GM18861 (cell line): ENCODE results near the gene TRIM62.

Experiments used
- ATAC-seq: cut with Tn5 transposase; IDR thresholded peaks from one replicate; pipeline ENCODE4 v1.9.1; 2021; ENCODE audit not compliant: unreplicated experiment

Gene TRIM62

GRCh38 chr1:33180911-33181890, 642 bp downstream of the TRIM62 start:
- ATAC-seq = no peak

GRCh38 chr1:33180226-33180910, 1.5 kb downstream of the TRIM62 start:
- ATAC-seq = no peak

DNA sequence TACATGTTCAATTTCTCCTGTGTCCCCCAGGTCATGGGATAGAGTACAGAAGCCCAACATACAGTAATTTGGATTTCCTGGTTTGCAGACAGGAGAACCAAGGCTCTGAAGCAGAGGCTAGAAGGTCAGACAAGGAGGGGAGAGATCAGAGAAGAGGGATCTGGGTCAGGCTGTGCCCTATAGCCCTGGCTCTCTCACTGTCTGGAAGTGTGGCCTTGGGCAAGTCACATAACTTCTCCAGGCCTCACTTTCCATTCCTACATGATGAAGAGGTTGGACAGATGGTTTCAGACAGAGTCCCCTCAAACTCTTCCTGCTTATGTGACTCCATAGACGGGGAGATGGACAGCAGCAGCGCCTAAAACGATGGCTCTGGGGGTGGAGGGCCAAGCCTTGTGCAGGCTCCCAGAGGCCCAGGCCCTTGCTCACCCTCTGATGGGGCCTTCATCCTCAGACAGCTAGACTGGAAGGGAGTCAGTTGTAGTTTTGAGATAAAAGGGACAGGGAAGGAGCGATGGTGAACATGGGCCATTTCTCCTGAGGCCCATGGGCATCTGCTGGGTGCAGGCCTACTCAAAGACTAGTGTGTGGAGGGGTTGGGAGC, 2.9 kb downstream of the TRIM62 start:
- no peak for ATAC-seq

- ATAC-seq = no peak
These were observed 3.8 kb downstream of the TRIM62 start for GRCh38 chr1:33177996-33178540.

DNA sequence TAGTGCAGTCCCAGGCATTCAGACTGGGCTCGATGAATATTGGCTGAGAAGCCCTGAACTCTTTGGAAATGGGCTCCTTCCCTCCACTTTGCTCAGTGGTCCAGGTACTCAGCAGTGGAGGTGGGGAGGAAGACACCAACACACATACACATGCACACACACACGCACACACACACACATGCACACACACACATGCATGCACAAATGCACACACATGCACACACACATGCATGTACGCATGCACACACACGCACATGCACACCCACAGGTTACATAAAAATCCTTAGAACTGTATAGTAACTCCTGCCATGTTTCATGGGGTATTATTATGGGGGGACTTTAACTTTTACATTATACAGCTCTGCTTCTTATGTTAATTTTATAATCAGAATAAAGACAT, 5.0 kb downstream of the TRIM62 start:
- no peak for ATAC-seq

DNA sequence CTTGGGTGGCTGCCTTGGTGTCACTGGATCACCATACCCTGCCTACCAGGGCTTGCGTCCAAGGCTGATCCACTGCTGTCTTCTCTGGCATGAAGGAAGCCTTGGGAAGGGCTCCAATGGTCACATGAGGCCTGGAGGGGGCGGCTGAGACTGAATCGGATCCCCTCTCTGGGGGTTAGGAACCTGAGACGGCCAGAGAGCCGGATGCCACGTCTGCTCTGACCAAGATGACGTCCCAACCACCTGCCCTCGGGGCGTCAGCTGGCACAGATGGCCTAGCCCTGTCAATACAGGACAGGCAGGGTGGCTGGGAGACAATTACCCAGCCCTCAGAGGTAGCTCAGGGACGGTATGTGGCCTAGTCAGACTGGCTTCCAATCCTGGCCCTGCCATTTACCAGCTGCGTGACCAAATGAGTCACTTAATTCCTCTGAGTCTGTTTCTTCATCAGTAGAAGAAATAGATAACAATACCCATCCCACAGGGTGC, 5.4 kb downstream of the TRIM62 start:
- ATAC-seq = no peak

- ATAC-seq = no peak
These were observed 6.0 kb downstream of the TRIM62 start for GRCh38 chr1:33175865-33176264.

DNA sequence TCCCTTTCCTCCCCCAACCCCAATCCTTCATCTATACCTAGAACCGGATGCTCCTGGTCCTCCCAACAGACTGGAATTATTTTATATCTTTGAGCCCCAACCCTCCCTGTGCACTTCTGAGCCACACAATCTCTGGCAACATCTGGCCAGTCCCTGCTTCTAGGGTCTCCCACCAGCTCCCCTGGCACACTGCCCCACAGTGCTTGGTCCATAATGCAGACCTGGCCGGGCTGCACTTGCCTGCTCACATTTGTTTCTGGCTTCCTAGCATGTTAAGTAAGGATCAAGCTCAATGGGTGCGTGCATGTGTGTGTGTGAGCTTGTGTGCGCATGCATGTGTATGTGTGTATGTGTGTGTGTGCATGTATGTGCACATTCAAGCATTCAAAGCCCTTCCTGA, 8.8 kb downstream of the TRIM62 start:
- ATAC-seq = no peak

- no peak for ATAC-seq
These were observed 9.6 kb downstream of the TRIM62 start for GRCh38 chr1:33171977-33172813.

GRCh38 chr1:33170351-33171274, 11.2 kb downstream of the TRIM62 start:
- no peak for ATAC-seq

DNA sequence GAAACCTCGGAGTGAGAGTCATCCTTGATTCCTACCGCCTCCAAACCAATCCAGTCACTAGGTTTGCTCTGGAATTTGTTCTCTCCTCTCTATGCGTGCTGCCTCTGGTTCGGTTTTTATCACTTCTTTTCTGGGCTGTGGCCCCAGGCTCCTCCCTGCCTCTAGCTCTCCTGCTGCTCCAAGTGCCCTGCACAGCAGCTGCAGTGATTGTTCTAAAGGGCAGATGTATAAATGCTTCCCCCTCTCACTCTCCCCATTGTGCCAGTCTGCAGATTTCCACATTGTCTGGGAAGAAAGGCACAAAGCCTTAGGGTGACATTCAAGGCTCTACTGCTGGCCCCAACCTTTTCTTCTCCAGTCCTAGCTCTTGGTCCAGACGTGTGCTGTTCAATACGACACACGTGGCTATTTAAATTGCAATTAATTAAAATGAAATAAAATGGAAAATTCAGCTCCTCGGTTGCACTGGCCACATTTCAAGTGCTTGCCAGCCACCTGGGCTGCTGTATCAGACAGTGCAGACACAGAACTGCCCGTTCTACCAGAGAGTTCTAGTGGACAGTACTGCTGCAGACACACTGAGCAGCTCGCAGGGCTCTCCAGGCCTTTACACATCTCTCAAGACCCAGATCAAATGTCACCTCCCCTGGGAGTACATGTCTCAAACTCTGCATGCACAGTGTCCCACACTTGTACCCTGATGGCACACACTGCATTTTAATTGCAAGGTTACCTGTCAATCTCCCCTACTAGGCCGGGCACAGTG, 12.4 kb downstream of the TRIM62 start:
- ATAC-seq = no peak

DNA sequence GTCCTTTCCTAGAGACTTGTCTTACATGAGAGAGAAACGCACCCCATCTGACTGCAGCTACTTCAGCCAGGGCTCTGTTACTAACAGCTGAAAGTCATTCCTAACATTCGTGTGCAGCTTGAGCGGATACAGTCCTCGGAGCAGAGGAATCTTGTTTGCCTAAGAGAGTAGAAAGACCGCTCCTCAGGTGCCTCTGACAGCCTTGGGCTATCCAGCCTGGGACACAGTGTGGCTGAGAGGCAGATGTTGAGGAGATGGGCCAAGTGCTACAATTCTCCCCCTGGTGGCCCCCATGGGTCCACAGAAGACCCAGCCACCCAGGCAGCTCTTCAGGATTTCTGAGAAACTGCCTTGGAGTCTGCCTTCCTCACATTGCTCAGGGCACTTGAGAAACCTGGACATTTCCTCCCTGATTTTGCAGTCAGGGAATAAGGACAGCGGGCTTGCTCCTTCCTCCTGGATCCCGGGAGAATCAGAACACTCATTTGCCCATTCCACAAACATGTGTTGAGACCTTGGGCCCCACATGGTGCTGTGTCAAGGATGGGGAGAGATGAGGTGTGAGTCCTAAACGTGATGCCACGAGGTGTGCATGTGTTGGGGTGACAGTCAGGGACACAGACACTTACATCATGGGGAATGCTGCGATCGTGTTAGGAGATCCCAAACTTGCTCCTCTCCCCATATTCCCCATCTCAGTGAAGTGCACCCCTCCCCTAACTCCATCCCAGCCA, 13.1 kb downstream of the TRIM62 start:
- no peak for ATAC-seq

- ATAC-seq = no peak
These were observed 14.0 kb downstream of the TRIM62 start for GRCh38 chr1:33167650-33168447.

DNA sequence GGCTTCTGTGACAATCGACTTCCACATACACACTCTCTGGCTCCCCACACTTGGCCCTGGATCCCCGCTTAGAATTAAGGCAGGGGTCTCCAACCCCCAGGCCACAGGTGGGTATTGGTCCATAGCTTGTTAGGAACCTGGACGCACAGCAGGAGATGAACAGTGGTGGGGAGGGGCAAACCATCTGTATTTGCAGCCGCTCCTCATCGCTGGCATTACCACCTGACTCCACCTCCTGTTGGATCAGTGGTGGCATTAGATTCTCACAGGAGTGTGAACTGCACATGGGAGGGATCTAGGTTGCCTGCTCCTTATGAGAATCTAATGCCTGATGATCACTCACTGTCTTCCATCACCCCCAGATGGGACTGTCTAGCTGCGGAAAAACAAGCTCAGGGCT, 16.0 kb downstream of the TRIM62 start:
- ATAC-seq = no peak

GRCh38 chr1:33165209-33165608, 16.6 kb downstream of the TRIM62 start:
- ATAC-seq = no peak

DNA sequence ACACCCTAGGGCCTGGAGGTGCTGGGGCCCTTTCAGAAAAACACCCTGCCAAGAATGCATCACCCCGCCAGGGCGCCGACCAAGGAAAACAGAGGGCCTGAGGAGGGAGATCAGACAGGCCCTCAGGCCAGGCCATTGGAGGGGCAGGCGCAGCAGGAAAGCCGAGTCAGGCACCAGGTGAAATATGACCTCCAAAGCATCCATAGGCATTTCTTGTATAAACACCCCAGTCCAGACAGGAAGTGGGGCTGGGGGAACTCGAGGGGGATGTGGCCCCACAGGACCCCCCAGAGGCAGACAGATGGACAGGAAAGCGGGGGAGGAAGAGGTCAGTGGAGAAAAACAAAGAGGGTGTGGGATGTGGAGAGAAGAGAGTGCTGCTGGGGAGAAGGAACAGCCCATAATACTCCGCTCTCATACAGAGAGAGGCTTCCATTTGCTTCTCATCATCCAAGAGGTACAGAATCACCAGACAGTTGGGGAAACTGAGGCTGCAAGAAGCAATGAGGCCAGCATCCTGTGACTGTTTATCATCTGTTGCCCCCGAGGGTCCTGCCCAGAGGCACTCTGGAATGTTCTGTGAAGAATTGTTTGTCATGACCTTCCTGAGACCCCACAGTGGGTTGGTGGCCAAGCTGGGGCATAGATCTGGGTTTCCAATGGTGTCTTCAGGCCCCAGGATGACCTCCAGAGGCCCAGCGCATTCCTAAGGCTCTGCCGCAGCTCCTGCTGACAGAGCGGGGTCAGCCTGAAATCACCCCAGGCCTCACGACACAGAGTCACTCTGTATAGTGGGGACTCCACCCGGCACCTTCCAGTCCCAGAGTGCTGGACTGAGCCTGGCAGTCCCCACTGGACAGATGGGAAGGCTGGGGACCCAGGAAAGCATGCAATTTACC, 18.0 kb downstream of the TRIM62 start:
- no peak for ATAC-seq
